Fibroblast of the aortic adventitia (primary cell): ENCODE data around the gene PUDP. TPM values are rescaled to one million over a fixed set of nuclear protein-coding genes. Genes with fewer than 3 reads are reported as not detected.

Experiments used
- small RNA-seq: library from RNA; depleted of rRNA; stranded (forward); fragments of <200 nt; gene quantifications from one replicate; pipeline ENCODE3, GENCODE V24; 2012
- total RNA-seq: library from RNA; depleted of rRNA; stranded (reverse); fragments of >200 nt; gene quantifications from 2 replicates; pipeline ENCODE4 v1.2.3, GENCODE V29; 2012; ENCODE audit warnings: low replicate concordance

PUDP gene
- total RNA-seq, 1 donor: 12.4 TPM

Small RNA genes lying within 50 kb of the gene (small RNA-seq; reads per million reads assigned to genes)
- gene MIR4767: not detected

Other genes with a start within 250 kb of the PUDP start
- 4.0 and 13.3 TPM in 2 replicates for gene STS, start 441 bp downstream of the PUDP start, total RNA-seq